LNCAP (cell line): ENCODE data around the gene PRR36.

Source experiments
- CTCF ChIP-seq: fragments of 450-650 bp; IDR thresholded peaks from 2 replicates; pipeline ENCODE4 v1.5.1; 2017; ENCODE audit warnings: mild to moderate bottlenecking

The PRR36 gene

GRCh38 chr19:7914598-7915045, 40.4 kb upstream of the PRR36 start, which contains the start of gene TGFBR3L:
Gene TGFBR3L, plus strand, starts transcription at chr19:7914830.
- no peak for TF ChIP-seq CTCF

- TF ChIP-seq CTCF = no peak
Observed at GRCh38 chr19:7914099-7914498, 39.9 kb upstream of the PRR36 start.

GRCh38 chr19:7913652-7914051, 39.5 kb upstream of the PRR36 start:
- no peak for TF ChIP-seq CTCF

- TF ChIP-seq CTCF = no peak
Observed at GRCh38 chr19:7912697-7913564, 38.7 kb upstream of the PRR36 start.

- TF ChIP-seq CTCF = no peak
Observed at GRCh38 chr19:7912144-7912696, 38.0 kb upstream of the PRR36 start.

- TF ChIP-seq CTCF = no peak
Observed at GRCh38 chr19:7911508-7912143, 37.4 kb upstream of the PRR36 start.

- TF ChIP-seq CTCF = no peak
Observed at GRCh38 chr19:7910321-7911161, 36.4 kb upstream of the PRR36 start.
